Cerebellar cortex (tissue), 1 donor: Measurements from ENCODE around the gene MMP13.
"Not testable (repeated sequence)": the region's sequence is repeated elsewhere in the genome, so short reads cannot be mapped to it uniquely, and the experiment has no call there.

Experiments used
- DNase-seq: peaks from one replicate; pipeline ENCODE4 v3.0.0-alpha.2; 2015; ENCODE audit warnings: low spot score

The MMP13 gene

GRCh38 chr11:102955624-102956023 is at the start of gene MMP13:
MMP13 (minus strand) TSS chr11:102955732; CDS start chr11:102955705, 27 bp downstream.
- DNase-seq, result no peak

- DNase-seq, result not testable (repeated sequence)
Observed at GRCh38 chr11:103004234-103004633, 48.7 kb upstream of the MMP13 start.

GRCh38 chr11:102994105-102994504 is 38.6 kb upstream of the MMP13 start:
- DNase-seq, result no peak

- no peak for DNase-seq
Observed at GRCh38 chr11:102991776-102992175, 36.2 kb upstream of the MMP13 start.

GRCh38 chr11:102990145-102990544 is 34.6 kb upstream of the MMP13 start:
- DNase-seq, result no peak

- no peak for DNase-seq
Observed at GRCh38 chr11:102989379-102990047, 34.0 kb upstream of the MMP13 start.

- no peak for DNase-seq
Observed at GRCh38 chr11:102986815-102987214, 31.3 kb upstream of the MMP13 start.

GRCh38 chr11:102985850-102986249 is 30.3 kb upstream of the MMP13 start:
- no peak for DNase-seq

GRCh38 chr11:102983486-102983885 is 28.0 kb upstream of the MMP13 start:
- no peak for DNase-seq

GRCh38 chr11:102981324-102981910 is 25.9 kb upstream of the MMP13 start:
- DNase-seq, result no peak

- DNase-seq, result no peak
Observed at GRCh38 chr11:102974552-102975280, 19.2 kb upstream of the MMP13 start.

GRCh38 chr11:102973698-102974097 is 18.2 kb upstream of the MMP13 start:
- not testable (repeated sequence) for DNase-seq

GRCh38 chr11:102972853-102973252 is 17.3 kb upstream of the MMP13 start:
- DNase-seq, result no peak

- no peak for DNase-seq
Observed at GRCh38 chr11:102971766-102972165, 16.2 kb upstream of the MMP13 start.

- no peak for DNase-seq
Observed at GRCh38 chr11:102967497-102967896, 12.0 kb upstream of the MMP13 start.

GRCh38 chr11:102966011-102966410 is 10.5 kb upstream of the MMP13 start:
- no peak for DNase-seq

GRCh38 chr11:102964867-102965266 is 9.3 kb upstream of the MMP13 start:
- no peak for DNase-seq

- no peak for DNase-seq
Observed at GRCh38 chr11:102957953-102958352, 2.4 kb upstream of the MMP13 start.

GRCh38 chr11:102950622-102951081 is 4.9 kb downstream of the MMP13 start:
- DNase-seq, result no peak

GRCh38 chr11:102946237-102946636 is 9.3 kb downstream of the MMP13 start:
- no peak for DNase-seq

GRCh38 chr11:102940714-102941588 is 14.6 kb downstream of the MMP13 start:
- DNase-seq, result peak; percentile 57

- no peak for DNase-seq
Observed at GRCh38 chr11:102936864-102937509, 18.5 kb downstream of the MMP13 start.
